HepG2 (cell line): ENCODE results near the gene VAV2. TPM values are rescaled to one million over a fixed set of nuclear protein-coding genes. Genes with fewer than 3 reads are reported as not detected.

Source experiments
- ATAC-seq: fragments of 200-7000 bp; cut with Tn5 transposase; 3 replicates; pipeline ENCODE4 v1.9.1; 2020; ENCODE audit warnings: mild to moderate bottlenecking, moderate library complexity
- BruUV-seq: library from RNA; stranded (reverse); fragments of 400-500 nt; replicated peaks from 2 replicates; lab custom pipeline; 2021; lab: Mats Ljungman, UMichigan
- CTCF ChIA-PET: fragments of 300-600 bp; formaldehyde crosslinking; extraction: SDS; loops from one replicate; lab custom pipeline; 2021; ENCODE audit warnings: low total read pairs, inconsistent platforms, low intra/inter-chr PET ratio; lab: Yijun Ruan, JAX
- POLR2A ChIA-PET: fragments of 350-600 bp; sonication (Branson Sonifier 250); formaldehyde crosslinking; loops from one replicate; lab custom pipeline; 2020; ENCODE audit warnings: antibody characterized with exemption, inconsistent platforms; lab: Yijun Ruan, JAX
- DNase-seq: peaks from one replicate; pipeline ENCODE4 v3.0.0-alpha.2; 2015; ENCODE audit warnings: low spot score
- FAIRE-seq: peaks from 3 replicates; lab custom pipeline; 2011; peaks lifted over from hg19 to GRCh38; lab: Jason Lieb, UNC
- H2AFZ ChIP-seq: one replicate; pipeline ENCODE4 v1.6.1; 2011; ENCODE audit warnings: low read length, inconsistent platforms
- H3K27ac ChIP-seq: fragments of 300-600 bp; 3 replicates; pipeline ENCODE4 v1.8.0; 2011; ENCODE audit warnings: mixed run types, mild to moderate bottlenecking, mixed read lengths, low read length, inconsistent platforms; ENCODE audit not compliant: insufficient read depth; ENCODE audit errors: extremely low read length
- H3K27me3 ChIP-seq, 2 experiments: fragments of 200-600 bp in 1 of 2; 2 replicates in 1 of 2; 3 replicates in 1 of 2; pipeline versions ENCODE4 v1.6.0 to v1.8.0; 2011; ENCODE audit warnings: low read length in 2 of 2, mild to moderate bottlenecking in 2 of 2, moderate library complexity in 2 of 2, inconsistent platforms in 1 of 2; ENCODE audit not compliant: insufficient read depth in 2 of 2, control insufficient read depth in 1 of 2
- H3K36me3 ChIP-seq, 2 experiments: fragments of 200-600 bp in 1 of 2; replicated peaks in 1 of 2; 2 replicates in 1 of 2; 3 replicates in 1 of 2; pipeline versions ENCODE4 v1.5.1 to v1.8.0; 2011; ENCODE audit warnings: low read length in 2 of 2, inconsistent platforms in 1 of 2; ENCODE audit not compliant: insufficient read depth in 2 of 2, control insufficient read depth in 1 of 2
- H3K4me1 ChIP-seq: 2 replicates; pipeline ENCODE4 v1.5.1; 2012; ENCODE audit warnings: low read length, inconsistent platforms; ENCODE audit not compliant: insufficient read depth
- H3K4me2 ChIP-seq: 2 replicates; pipeline ENCODE4 v1.6.0; 2011; ENCODE audit warnings: low read depth, low read length, inconsistent platforms
- H3K4me3 ChIP-seq, 3 experiments: fragments of 200-600 bp in 1 of 3; sonication (generic), shearing (Covaris generic) in 1 of 3; replicated peaks in 1 of 3; 2 replicates each; pipeline ENCODE4 v1.5.1; 2011 to 2016; ENCODE audit warnings: low read length in 3 of 3, inconsistent platforms in 2 of 3, low read depth in 2 of 3, mild to moderate bottlenecking in 2 of 3, control low read depth in 1 of 3, mixed read lengths in 1 of 3; ENCODE audit not compliant: insufficient read depth in 1 of 3
- H3K79me2 ChIP-seq: one replicate; pipeline ENCODE4 v1.6.1; 2011; ENCODE audit warnings: low read length, inconsistent platforms; ENCODE audit not compliant: insufficient read depth
- H3K9ac ChIP-seq: 2 replicates; pipeline ENCODE4 v1.6.0; 2011; ENCODE audit warnings: mild to moderate bottlenecking, low read depth, low read length, inconsistent platforms; ENCODE audit not compliant: insufficient read depth
- H3K9me3 ChIP-seq: 2 replicates; pipeline ENCODE4 v1.5.1; 2012; ENCODE audit warnings: mild to moderate bottlenecking, low read length
- H4K20me1 ChIP-seq: 2 replicates; pipeline ENCODE4 v1.6.0; 2011; ENCODE audit warnings: inconsistent platforms, mild to moderate bottlenecking, low read length, moderate library complexity; ENCODE audit not compliant: insufficient read depth
- RBFOX2 ChIP-seq: fragments of 200-400 bp; formaldehyde crosslinking; IDR thresholded peaks from 2 replicates; pipeline ENCODE4 v1.6.1; 2017; ENCODE audit warnings: low read depth, mild to moderate bottlenecking, low read length
- ZNF335 ChIP-seq: sonication (generic); formaldehyde crosslinking; IDR thresholded peaks from 2 replicates; pipeline ENCODE4 v1.4.0; 2020; ENCODE audit warnings: missing genetic modification reagents
- WGBS: methylation state at CpG from one replicate; pipeline ENCODE4 v1.1.6; 2017; ENCODE audit warnings: low lambda C conversion rate; 5-methylcytosine and 5-hydroxymethylcytosine counted together
- in situ Hi-C: cut with HindIII; loops from 2 replicates; pipeline ENCODE4 v1.10.0; 2017; ENCODE audit warnings: low pct_unique_long_range_greater_than_20kb; ENCODE audit not compliant: extremely low pct_ligation_motif_present
- intact Hi-C: fragments of 100-400 bp; cut with micrococcal nuclease; formaldehyde crosslinking; loops from one replicate; pipeline ENCODE4 v1.10.0; 2022; ENCODE audit not compliant: unreplicated experiment
- polyA plus RNA-seq, 8 experiments: library from polyadenylated mRNA; depleted of rRNA in 3 of 8; stranded (reverse) in 7 of 8; unstranded in 1 of 8; fragments of >200 nt; fragmentation: Illumina TruSeq in 4 of 8; extraction: Trizol in 4 of 8; gene quantifications; 2 replicates each; pipeline versions ENCODE4 v1.2.1 to v1.2.3, GENCODE V29; 2011 to 2016; ENCODE audit warnings: low read depth in 4 of 8, missing spikeins in 1 of 8, mixed read lengths in 1 of 8; ENCODE audit not compliant: insufficient read depth in 1 of 8
- total RNA-seq, 5 experiments: library from RNA; depleted of rRNA; stranded (reverse); fragments of >200 nt; fragmentation: Illumina TruSeq; extraction: Trizol; gene quantifications; 2 replicates each; pipeline ENCODE4 v1.2.3, GENCODE V29; 2016; ENCODE audit warnings: low read depth in 1 of 5
- TF ChIP-seq, protein P1 (sequence below): sonication (generic); IDR thresholded peaks from 2 replicates; pipeline ENCODE4 v1.6.1; 2016; ENCODE audit warnings: low read depth, borderline replicate concordance
- TF ChIP-seq, protein P2 (sequence below): sonication (generic); formaldehyde crosslinking; IDR thresholded peaks from 2 replicates; pipeline ENCODE4 v1.5.1; 2020; ENCODE audit warnings: mild to moderate bottlenecking, missing genetic modification reagents, moderate library complexity

Gene VAV2
- total and polyA plus RNA-seq, 2 of the 13 experiments (the other 11 are each of a cell fraction or from before 2014, with no cell fraction given): 22.5 to 22.9 TPM

DNA sequence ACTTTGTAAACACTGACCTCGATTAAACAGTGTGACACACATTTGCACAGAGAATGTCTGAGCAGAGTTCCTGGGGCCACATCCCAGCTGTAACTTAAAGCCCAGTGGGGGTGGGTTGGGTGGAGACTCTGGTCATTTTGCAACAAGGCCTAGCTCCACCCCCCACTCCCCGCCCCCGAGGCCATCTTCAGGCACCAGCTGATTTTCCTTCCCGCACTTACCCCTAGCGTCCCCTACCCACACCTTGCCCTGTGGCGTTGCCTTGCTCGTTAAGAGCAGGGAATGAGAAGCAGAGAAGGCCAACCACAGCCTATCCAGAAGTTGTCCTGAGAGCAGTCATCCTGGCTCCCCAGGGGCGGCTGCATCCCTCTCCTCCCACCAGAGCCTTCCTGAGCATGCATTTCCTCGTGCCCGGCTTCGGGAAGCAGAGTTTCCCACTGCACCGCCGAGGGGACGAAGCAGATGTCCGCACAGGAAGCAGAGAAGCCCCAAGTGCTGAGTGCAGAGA, 152.2 kb downstream of the VAV2 start:
- in situ Hi-C loops (no loop called here), intact Hi-C loops (no loop called here)
- no peaks in the 10 kb centered on the region for H3K27me3 ChIP-seq
- no TSS peak for BruUV-seq
- H4K20me1 ChIP-seq: peaks cover 39% of the 10 kb centered on the region; the same call in 1 of the 2 replicates
- FAIRE-seq: peak; percentile 34
- 62% methylated on average over 8 of the region's 15 CpGs for WGBS
- peaks cover 3% of the 10 kb centered on the region in 2 experiments; a peak in 3 of 5 replicates for H3K36me3 ChIP-seq
- H3K4me1 ChIP-seq: peaks cover 19% of the 10 kb centered on the region
- no peak overlapping the region for H2AFZ ChIP-seq
- no peak overlapping the region for H3K27ac ChIP-seq
- no peaks in the 10 kb centered on the region for H3K9me3 ChIP-seq
- TF ChIP-seq, protein P1, sequence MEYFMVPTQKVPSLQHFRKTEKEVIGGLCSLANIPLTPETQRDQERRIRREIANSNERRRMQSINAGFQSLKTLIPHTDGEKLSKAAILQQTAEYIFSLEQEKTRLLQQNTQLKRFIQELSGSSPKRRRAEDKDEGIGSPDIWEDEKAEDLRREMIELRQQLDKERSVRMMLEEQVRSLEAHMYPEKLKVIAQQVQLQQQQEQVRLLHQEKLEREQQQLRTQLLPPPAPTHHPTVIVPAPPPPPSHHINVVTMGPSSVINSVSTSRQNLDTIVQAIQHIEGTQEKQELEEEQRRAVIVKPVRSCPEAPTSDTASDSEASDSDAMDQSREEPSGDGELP: peak; percentile 77
- TF ChIP-seq RBFOX2 (no peak), ZNF335 (CRISPR knock-in tag) (no peak)
- TF ChIP-seq, protein P2, sequence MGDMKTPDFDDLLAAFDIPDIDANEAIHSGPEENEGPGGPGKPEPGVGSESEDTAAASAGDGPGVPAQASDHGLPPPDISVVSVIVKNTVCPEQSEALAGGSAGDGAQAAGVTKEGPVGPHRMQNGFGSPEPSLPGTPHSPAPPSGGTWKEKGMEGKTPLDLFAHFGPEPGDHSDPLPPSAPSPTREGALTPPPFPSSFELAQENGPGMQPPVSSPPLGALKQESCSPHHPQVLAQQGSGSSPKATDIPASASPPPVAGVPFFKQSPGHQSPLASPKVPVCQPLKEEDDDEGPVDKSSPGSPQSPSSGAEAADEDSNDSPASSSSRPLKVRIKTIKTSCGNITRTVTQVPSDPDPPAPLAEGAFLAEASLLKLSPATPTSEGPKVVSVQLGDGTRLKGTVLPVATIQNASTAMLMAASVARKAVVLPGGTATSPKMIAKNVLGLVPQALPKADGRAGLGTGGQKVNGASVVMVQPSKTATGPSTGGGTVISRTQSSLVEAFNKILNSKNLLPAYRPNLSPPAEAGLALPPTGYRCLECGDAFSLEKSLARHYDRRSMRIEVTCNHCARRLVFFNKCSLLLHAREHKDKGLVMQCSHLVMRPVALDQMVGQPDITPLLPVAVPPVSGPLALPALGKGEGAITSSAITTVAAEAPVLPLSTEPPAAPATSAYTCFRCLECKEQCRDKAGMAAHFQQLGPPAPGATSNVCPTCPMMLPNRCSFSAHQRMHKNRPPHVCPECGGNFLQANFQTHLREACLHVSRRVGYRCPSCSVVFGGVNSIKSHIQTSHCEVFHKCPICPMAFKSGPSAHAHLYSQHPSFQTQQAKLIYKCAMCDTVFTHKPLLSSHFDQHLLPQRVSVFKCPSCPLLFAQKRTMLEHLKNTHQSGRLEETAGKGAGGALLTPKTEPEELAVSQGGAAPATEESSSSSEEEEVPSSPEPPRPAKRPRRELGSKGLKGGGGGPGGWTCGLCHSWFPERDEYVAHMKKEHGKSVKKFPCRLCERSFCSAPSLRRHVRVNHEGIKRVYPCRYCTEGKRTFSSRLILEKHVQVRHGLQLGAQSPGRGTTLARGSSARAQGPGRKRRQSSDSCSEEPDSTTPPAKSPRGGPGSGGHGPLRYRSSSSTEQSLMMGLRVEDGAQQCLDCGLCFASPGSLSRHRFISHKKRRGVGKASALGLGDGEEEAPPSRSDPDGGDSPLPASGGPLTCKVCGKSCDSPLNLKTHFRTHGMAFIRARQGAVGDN (CRISPR knock-in tag): peak; percentile 12; the same call in 1 of the 2 replicates
- TF ChIP-seq, all 625 proteins: peak for 2
- peaks cover 9% of the 10 kb centered on the region for H3K79me2 ChIP-seq
- DNase-seq (peak; percentile 36), ATAC-seq (peak; percentile 27)
- POLR2A ChIA-PET: interaction anchor here (2.8 kb wide), 1 partner anchor 53 kb away, joined by 7 read pairs; no protein-coding TSS in a partner anchor
- H3K4me3 ChIP-seq: no peak overlapping the region
- no peak overlapping the region for H3K9ac ChIP-seq
- no peak overlapping the region for H3K4me2 ChIP-seq
- CTCF ChIA-PET: no interaction called here
